GM12878 (cell line): ENCODE results near the gene PTPN14. TPM values are rescaled to one million over a fixed set of nuclear protein-coding genes. Genes with fewer than 3 reads are reported as not detected.

ENCODE experiments used
- ATAC-seq: fragments of 200-7000 bp; cut with Tn5 transposase; 3 replicates; pipeline ENCODE4 v1.9.1; 2020; ENCODE audit warnings: mild to moderate bottlenecking, moderate library complexity
- BruUV-seq: library from RNA; stranded (reverse); fragments of 400-500 nt; replicated peaks from 2 replicates; lab custom pipeline; 2021; lab: Mats Ljungman, UMichigan
- CTCF ChIA-PET: fragments of 300-600 bp; sonication (Branson Sonifier 250); formaldehyde crosslinking; extraction: SDS; loops from one replicate; lab custom pipeline; 2021; ENCODE audit warnings: inconsistent platforms; lab: Yijun Ruan, JAX
- POLR2A ChIA-PET: fragments of 350-600 bp; formaldehyde crosslinking; extraction: SDS; loops from one replicate; lab custom pipeline; 2021; ENCODE audit warnings: inconsistent platforms; lab: Charles Lee
- RAD21 ChIA-PET: fragments of 300-600 bp; sonication (Branson Sonifier 250); formaldehyde crosslinking; loops from one replicate; lab custom pipeline; 2023; ENCODE audit warnings: antibody characterized with exemption; ENCODE audit not compliant: unreplicated experiment; lab: Charles Lee
- SMC1A ChIA-PET: fragments of 300-600 bp; sonication (Branson Sonifier 250); formaldehyde crosslinking; loops from one replicate; lab custom pipeline; 2023; ENCODE audit not compliant: unreplicated experiment, uncharacterized antibody; lab: Charles Lee
- DNase-seq: peaks from one replicate; pipeline ENCODE4 v3.0.0-alpha.2; 2011; ENCODE audit warnings: low read depth, low spot score
- FAIRE-seq: peaks from 3 replicates; lab custom pipeline; 2011; peaks lifted over from hg19 to GRCh38; lab: Jason Lieb, UNC
- H2AFZ ChIP-seq: 2 replicates; pipeline ENCODE4 v1.6.0; 2011; ENCODE audit warnings: low read depth, low read length, control low read depth; ENCODE audit not compliant: control insufficient read depth
- H3K27ac ChIP-seq: 2 replicates; pipeline ENCODE4 v1.5.1; 2011; ENCODE audit warnings: control low read depth; ENCODE audit not compliant: control insufficient read depth, insufficient read depth
- H3K27me3 ChIP-seq, 2 experiments: replicated peaks in 1 of 2; 2 replicates each; pipeline versions ENCODE4 v1.6.0 to v1.6.1; 2011; ENCODE audit warnings: low read length in 1 of 2; ENCODE audit not compliant: control insufficient read depth in 2 of 2, insufficient read depth in 2 of 2
- H3K36me3 ChIP-seq, 2 experiments: 2 replicates each; pipeline ENCODE4 v1.5.1; 2011; ENCODE audit warnings: low read length in 1 of 2; ENCODE audit not compliant: control insufficient read depth in 2 of 2, insufficient read depth in 2 of 2
- H3K4me1 ChIP-seq: 2 replicates; pipeline ENCODE4 v1.6.1; 2011; ENCODE audit warnings: mild to moderate bottlenecking, low read length, moderate library complexity, mixed read lengths; ENCODE audit not compliant: control insufficient read depth, insufficient read depth
- H3K4me2 ChIP-seq: 2 replicates; pipeline ENCODE4 v1.6.0; 2011; ENCODE audit warnings: control low read depth; ENCODE audit not compliant: control insufficient read depth, insufficient read depth
- H3K4me3 ChIP-seq: fragments of 200-600 bp; sonication (generic); 2 replicates; pipeline ENCODE4 v1.5.1; 2016
- H3K79me2 ChIP-seq: 2 replicates; pipeline ENCODE4 v1.6.0; 2011; ENCODE audit warnings: low read length; ENCODE audit not compliant: control insufficient read depth, insufficient read depth
- H3K9ac ChIP-seq: 2 replicates; pipeline ENCODE4 v1.8.0; 2011; ENCODE audit warnings: low read length, control low read depth, mixed read lengths; ENCODE audit not compliant: control insufficient read depth, insufficient read depth
- H3K9me3 ChIP-seq: replicated peaks from 3 replicates; pipeline ENCODE4 v1.5.1; 2011; ENCODE audit warnings: mild to moderate bottlenecking, low read length; ENCODE audit not compliant: control insufficient read depth, insufficient read depth
- H4K20me1 ChIP-seq: 2 replicates; pipeline ENCODE4 v1.6.0; 2011; ENCODE audit not compliant: control insufficient read depth, insufficient read depth
- ATF7 ChIP-seq: fragments of 450-650 bp; IDR thresholded peaks from 2 replicates; pipeline ENCODE4 v1.6.1; 2016; ENCODE audit warnings: low read depth, mild to moderate bottlenecking
- BACH1 ChIP-seq: fragments of 450-650 bp; IDR thresholded peaks from 2 replicates; pipeline ENCODE4 v1.6.1; 2017; ENCODE audit warnings: mild to moderate bottlenecking, borderline replicate concordance
- BCL3 ChIP-seq: IDR thresholded peaks from 2 replicates; pipeline ENCODE4 v1.6.1; 2011; ENCODE audit warnings: borderline replicate concordance, low read depth, mild to moderate bottlenecking, moderate library complexity, low read length; ENCODE audit not compliant: insufficient read depth, poor library complexity, severe bottlenecking
- CBX5 ChIP-seq: sonication (generic); IDR thresholded peaks from 2 replicates; pipeline ENCODE4 v1.6.1; 2016; ENCODE audit warnings: low read depth, moderate library complexity, mild to moderate bottlenecking, inconsistent platforms
- HSF1 ChIP-seq: fragments of 150-350 bp; IDR thresholded peaks from 2 replicates; pipeline ENCODE4 v1.6.1; 2014; ENCODE audit warnings: mild to moderate bottlenecking, low read depth, low read length
- MYB ChIP-seq: fragments of 150-350 bp; IDR thresholded peaks from 2 replicates; pipeline ENCODE4 v1.6.1; 2014; ENCODE audit warnings: mild to moderate bottlenecking, low read depth, low read length, borderline replicate concordance
- POLR2AphosphoS2 ChIP-seq: IDR thresholded peaks from 2 replicates; pipeline ENCODE4 v1.6.1; 2011; ENCODE audit warnings: low read depth, mild to moderate bottlenecking, low read length, improper control_type of control experiment, moderate library complexity
- POLR2AphosphoS5 ChIP-seq: IDR thresholded peaks from 2 replicates; pipeline ENCODE4 v1.6.1; 2011; ENCODE audit warnings: mild to moderate bottlenecking, low read length, inconsistent platforms
- RAD21 ChIP-seq: IDR thresholded peaks from 2 replicates; pipeline ENCODE4 v1.6.1; 2011; ENCODE audit warnings: mild to moderate bottlenecking, low read depth, low read length, moderate library complexity; ENCODE audit not compliant: insufficient read depth
- SMARCA5 ChIP-seq: fragments of 450-650 bp; IDR thresholded peaks from 2 replicates; pipeline ENCODE4 v1.6.1; 2017; ENCODE audit warnings: mild to moderate bottlenecking
- STAT1 ChIP-seq: fragments of 450-650 bp; conservative IDR thresholded peaks from 2 replicates; pipeline ENCODE4 v1.6.1; 2014; ENCODE audit warnings: antibody characterized with exemption, mild to moderate bottlenecking
- SUPT20H ChIP-seq: IDR thresholded peaks from 2 replicates; pipeline ENCODE4 v1.6.1; 2011; ENCODE audit warnings: low read depth, mild to moderate bottlenecking, low read length, moderate library complexity, borderline replicate concordance; ENCODE audit not compliant: control insufficient read depth
- USF2 ChIP-seq: IDR thresholded peaks from 2 replicates; pipeline ENCODE4 v1.6.1; 2011; ENCODE audit warnings: low read depth, low read length, improper control_type of control experiment, borderline replicate concordance
- ZNF217 ChIP-seq: fragments of 450-650 bp; IDR thresholded peaks from 2 replicates; pipeline ENCODE4 v1.6.1; 2017; ENCODE audit warnings: antibody characterized with exemption, mild to moderate bottlenecking
- WGBS: methylation state at CpG from one replicate; pipeline ENCODE4 v1.1.6; 2016; ENCODE audit warnings: low lambda C conversion rate; ENCODE audit not compliant: insufficient replicate concordance, insufficient coverage; ENCODE audit errors: missing lambda C conversion rate; 5-methylcytosine and 5-hydroxymethylcytosine counted together
- in situ Hi-C: fragments of 300-500 bp; cut with MboI; formaldehyde crosslinking; loops from 9 replicates; pipeline ENCODE4 v1.14.3; 2018; ENCODE audit warnings: mixed read lengths
- intact Hi-C: fragments of 100-400 bp; cut with micrococcal nuclease; formaldehyde crosslinking; loops from one replicate; pipeline ENCODE4 v1.14.2; 2022; ENCODE audit not compliant: unreplicated experiment
- polyA plus RNA-seq, 11 experiments: library from polyadenylated mRNA; depleted of rRNA in 4 of 11; unstranded in 6 of 11; stranded (reverse) in 5 of 11; fragments of >200 nt; fragmentation: Nextera tagmentation in 4 of 11; fragmentation: Illumina TruSeq in 1 of 11; extraction: Ambion mirVana in 4 of 11; extraction: Trizol in 1 of 11; gene quantifications; 1 replicate in 1 of 11; 2 replicates in 10 of 11; pipeline versions ENCODE4 v1.2.1 to v1.2.3, GENCODE V29; 2011 to 2016; ENCODE audit warnings: inconsistent platforms in 2 of 11, missing spikeins in 2 of 11, low read depth in 1 of 11
- total RNA-seq, 4 experiments: library from RNA; depleted of rRNA in 3 of 4; stranded (reverse); fragments of >200 nt in 3 of 4; fragmentation: Illumina TruSeq in 1 of 4; extraction: Trizol in 1 of 4; gene quantifications; 2 replicates each; pipeline versions ENCODE4 v1.2.1 to v1.2.3, GENCODE V29; 2013 to 2021

The PTPN14 gene
- total and polyA plus RNA-seq, 10 of the 15 experiments (the other 5 are each of a cell fraction or from before 2014, with no cell fraction given) = 0.05 to 5.1 (median 0.44) TPM

- intact Hi-C loops = loop anchor here (5.0 kb wide), 2 partner anchors 43 to 198 kb away; partner anchors contain the start of gene SMYD2
- H4K20me1 ChIP-seq = no peaks in the 10 kb centered on the region
- RAD21 ChIA-PET = interaction anchor here (0.7 to 10.5 kb wide), 6 partner anchors 8 to 259 kb away, joined by 3 to 175 read pairs (median 3); no protein-coding TSS in a partner anchor
- FAIRE-seq (no peak), DNase-seq (no peak), ATAC-seq (no peak)
- SMC1A ChIA-PET = interaction anchor here (0.6 to 11.4 kb wide), 11 partner anchors 19 to 260 kb away, joined by 3 to 323 read pairs (median 3); no protein-coding TSS in a partner anchor
- no peak overlapping the region for H3K9ac ChIP-seq
- H3K27ac ChIP-seq = no peak overlapping the region
- H3K36me3 ChIP-seq = peaks cover 0 to 5% of the 10 kb centered on the region in 2 experiments; a peak in 2 of 4 replicates
- CTCF ChIA-PET = interaction anchor here (0.9 to 17.7 kb wide), 11 partner anchors 8 to 1202 kb away, joined by 3 to 597 read pairs (median 7); no protein-coding TSS in a partner anchor
- H3K27me3 ChIP-seq = no peaks in the 10 kb centered on the region
- WGBS = 97% methylated on average over 8 of the region's 8 CpGs
- no peak overlapping the region for H3K4me3 ChIP-seq
- POLR2A ChIA-PET = interaction anchor here (0.6 kb wide), 3 partner anchors 152 to 301 kb away, joined by 3 to 5 read pairs (median 4); no protein-coding TSS in a partner anchor
- peaks cover 10% of the 10 kb centered on the region for H3K4me1 ChIP-seq
- no peak overlapping the region for H2AFZ ChIP-seq
- BruUV-seq = TSS peak; percentile 38
- H3K79me2 ChIP-seq = no peaks in the 10 kb centered on the region
- no peaks in the 10 kb centered on the region for H3K9me3 ChIP-seq
- in situ Hi-C loops = no loop called here
- no peak overlapping the region for H3K4me2 ChIP-seq
- TF ChIP-seq STAT1 (no peak), POLR2AphosphoS2 (no peak), MYB (no peak), BACH1 (no peak), RAD21 (no peak), CBX5 (no peak), ATF7 (no peak), HSF1 (no peak), USF2 (no peak), SUPT20H (no peak), ZNF217 (no peak), BCL3 (no peak), POLR2AphosphoS5 (no peak), SMARCA5 (no peak)
Observed at GRCh38 chr1:214324896-214325800, 226.3 kb downstream of the PTPN14 start.
